GM23338 (cell line): ENCODE results near the gene SPINK13. TPM values are rescaled to one million over a fixed set of nuclear protein-coding genes. Genes with fewer than 3 reads are reported as not detected.

Experiments used
- ATAC-seq: fragments of 200-7000 bp; cut with Tn5 transposase; 3 replicates; pipeline ENCODE4 v1.9.1; 2020
- DNase-seq: peaks from one replicate; pipeline ENCODE4 v3.0.0-alpha.2; 2015; ENCODE audit warnings: low spot score
- H2AFZ ChIP-seq: fragments of 200-600 bp; sonication (generic); 2 replicates; pipeline ENCODE4 v1.8.0; 2016; ENCODE audit warnings: antibody characterized with exemption, mild to moderate bottlenecking, moderate library complexity
- H3F3A ChIP-seq: fragments of 200-600 bp; sonication (generic); replicated peaks from 2 replicates; pipeline ENCODE4 v1.8.0; 2017; ENCODE audit warnings: antibody characterized with exemption, mixed run types, low read depth
- H3K27ac ChIP-seq: fragments of 200-600 bp; sonication (generic); 2 replicates; pipeline ENCODE4 v1.6.1; 2016; ENCODE audit warnings: low read depth
- H3K27me3 ChIP-seq: fragments of 200-600 bp; sonication (generic); 2 replicates; pipeline ENCODE4 v1.8.0; 2016; ENCODE audit warnings: mild to moderate bottlenecking, mixed run types, moderate library complexity; ENCODE audit not compliant: insufficient read depth
- H3K36me3 ChIP-seq: fragments of 200-600 bp; sonication (generic); 2 replicates; pipeline ENCODE4 v1.8.0; 2016; ENCODE audit warnings: mild to moderate bottlenecking; ENCODE audit not compliant: insufficient read depth
- H3K4me1 ChIP-seq: fragments of 200-600 bp; sonication (generic); 2 replicates; pipeline ENCODE4 v1.8.0; 2016; ENCODE audit warnings: mild to moderate bottlenecking, moderate library complexity; ENCODE audit not compliant: insufficient read depth
- H3K4me2 ChIP-seq: fragments of 200-600 bp; sonication (generic); 2 replicates; pipeline ENCODE4 v1.7.1; 2017; ENCODE audit warnings: mixed run types
- H3K4me3 ChIP-seq: fragments of 200-600 bp; sonication (generic); 2 replicates; pipeline ENCODE4 v1.6.1; 2016; ENCODE audit warnings: mixed run types
- H3K79me2 ChIP-seq: fragments of 200-600 bp; sonication (generic); replicated peaks from 2 replicates; pipeline ENCODE4 v1.8.0; 2017; ENCODE audit warnings: mild to moderate bottlenecking; ENCODE audit not compliant: insufficient read depth
- H3K9me2 ChIP-seq: fragments of 200-600 bp; sonication (generic); 2 replicates; pipeline ENCODE4 v1.8.0; 2017; ENCODE audit not compliant: insufficient read depth
- H4K20me1 ChIP-seq: fragments of 200-600 bp; sonication (generic); replicated peaks from 2 replicates; pipeline ENCODE4 v1.8.0; 2017; ENCODE audit warnings: mild to moderate bottlenecking; ENCODE audit not compliant: insufficient read depth
- H3K27ac Mint-ChIP-seq: 2 replicates; pipeline ENCODE4 v1.8.0; 2020; ENCODE audit warnings: inconsistent platforms, mild to moderate bottlenecking, moderate library complexity, mixed read lengths
- H3K27me3 Mint-ChIP-seq: 3 replicates; pipeline ENCODE4 v1.8.0; 2022; ENCODE audit warnings: low read depth, mild to moderate bottlenecking, moderate library complexity, mixed read lengths, inconsistent platforms; ENCODE audit not compliant: insufficient read depth, poor library complexity
- H3K36me3 Mint-ChIP-seq: 3 replicates; pipeline ENCODE4 v1.8.0; 2021; ENCODE audit warnings: low read depth, mild to moderate bottlenecking, inconsistent platforms, moderate library complexity, mixed read lengths
- H3K4me1 Mint-ChIP-seq: 3 replicates; pipeline ENCODE4 v1.8.0; 2020; ENCODE audit warnings: mild to moderate bottlenecking, inconsistent platforms, mixed read lengths
- H3K4me3 Mint-ChIP-seq: 3 replicates; pipeline ENCODE4 v1.8.0; 2021; ENCODE audit warnings: moderate library complexity, mild to moderate bottlenecking, inconsistent platforms, mixed read lengths
- H3K9me3 Mint-ChIP-seq: 3 replicates; pipeline ENCODE4 v1.8.0; 2020; ENCODE audit warnings: moderate library complexity, mild to moderate bottlenecking, inconsistent platforms, mixed read lengths
- CREB1 ChIP-seq: fragments of 250-450 bp; sonication (Bioruptor Pico); IDR thresholded peaks from 2 replicates; pipeline ENCODE4 v1.5.0; 2020; ENCODE audit warnings: low read depth, mild to moderate bottlenecking, moderate library complexity
- ETS1 ChIP-seq: IDR thresholded peaks from 2 replicates; pipeline ENCODE4 v1.6.1; 2016; ENCODE audit warnings: antibody characterized with exemption
- EZH2 ChIP-seq: fragments of 200-600 bp; sonication (generic); IDR thresholded peaks from one replicate; pipeline ENCODE4 v1.8.0; 2017; ENCODE audit warnings: antibody characterized with exemption, mild to moderate bottlenecking, low read depth; ENCODE audit not compliant: unreplicated experiment
- EZH2phosphoT487 ChIP-seq: fragments of 200-600 bp; sonication (generic); IDR thresholded peaks from one replicate; pipeline ENCODE4 v1.8.1; 2018; ENCODE audit warnings: antibody characterized with exemption; ENCODE audit not compliant: unreplicated experiment
- JUNB ChIP-seq: IDR thresholded peaks from one replicate; pipeline ENCODE4 v1.6.1; 2016; ENCODE audit warnings: antibody characterized with exemption; ENCODE audit not compliant: unreplicated experiment
- NANOG ChIP-seq: IDR thresholded peaks from 2 replicates; pipeline ENCODE4 v1.6.1; 2016; ENCODE audit warnings: antibody characterized with exemption, borderline replicate concordance
- POLR2AphosphoS5 ChIP-seq: IDR thresholded peaks from 2 replicates; pipeline ENCODE4 v1.6.1; 2016; ENCODE audit warnings: antibody characterized with exemption, low read depth
- REST ChIP-seq: IDR thresholded peaks from one replicate; pipeline ENCODE4 v1.6.1; 2018; ENCODE audit warnings: antibody characterized with exemption; ENCODE audit not compliant: unreplicated experiment
- STAT1 ChIP-seq: IDR thresholded peaks from one replicate; pipeline ENCODE4 v1.6.1; 2016; ENCODE audit warnings: antibody characterized with exemption; ENCODE audit not compliant: unreplicated experiment
- ZNF114 ChIP-seq: fragments of 250-450 bp; sonication (Bioruptor Pico); IDR thresholded peaks from 2 replicates; pipeline ENCODE4 v1.5.0; 2020; ENCODE audit warnings: mild to moderate bottlenecking, moderate library complexity
- ZNF331 ChIP-seq: fragments of 250-450 bp; sonication (Bioruptor Pico); IDR thresholded peaks from 2 replicates; pipeline ENCODE4 v1.5.0; 2020; ENCODE audit warnings: low read depth, mild to moderate bottlenecking, moderate library complexity
- ZNF462 ChIP-seq: fragments of 250-450 bp; sonication (Bioruptor Pico); IDR thresholded peaks from 2 replicates; pipeline ENCODE4 v1.5.0; 2020; ENCODE audit warnings: mild to moderate bottlenecking, moderate library complexity
- polyA plus RNA-seq: library from polyadenylated mRNA; unstranded; fragments of >200 nt; fragmentation: Nextera tagmentation; extraction: Ambion mirVana; gene quantifications from 2 replicates; pipeline ENCODE4 v1.2.1, GENCODE V29; 2016
- total RNA-seq: library from RNA; depleted of rRNA; stranded (reverse); fragments of >200 nt; shearing (Covaris generic); gene quantifications from 2 replicates; pipeline ENCODE4 v1.2.3, GENCODE V29; 2014
- TF ChIP-seq, protein P1 (sequence below), 2 experiments: fragments of 200-600 bp in 1 of 2; sonication (generic) in 1 of 2; conservative IDR thresholded peaks; 2 replicates each; pipeline versions ENCODE4 v1.5.1 to v1.6.1; 2016 to 2017; ENCODE audit warnings: antibody characterized with exemption in 2 of 2, low read depth in 2 of 2, mild to moderate bottlenecking in 2 of 2, moderate library complexity in 1 of 2

Gene SPINK13
- total and polyA plus RNA-seq, 2 experiments from 2014 or later, result not detected

- TF ChIP-seq ZNF462 (CRISPR knock-in tag), result no peak
These were observed 30.2 kb upstream of the SPINK13 start, which contains the start of gene MARCOL (continued) for GRCh38 chr5:148238418-148238794.

- Histone ChIP-seq H3K4me1 (no peaks in the 10 kb centered on the region), H3K79me2 (no peaks in the 10 kb centered on the region), H3K27me3 (no peaks in the 10 kb centered on the region), H3K9me2 (no peaks in the 10 kb centered on the region), H4K20me1 (no peaks in the 10 kb centered on the region), H3K36me3 (peaks cover 4% of the 10 kb centered on the region; the same call in 1 of the 2 replicates), H3K27ac (no peak overlapping the region), H2AFZ (no peak overlapping the region), H3K4me3 (no peak overlapping the region), H3K4me2 (no peak overlapping the region), H3F3A (no peaks in the 10 kb centered on the region)
- Mint-ChIP-seq H3K27me3 (no peaks in the 10 kb centered on the region), H3K36me3 (no peaks in the 10 kb centered on the region; the same call in 2 of the 3 replicates), H3K4me3 (no peak overlapping the region), H3K4me1 (no peaks in the 10 kb centered on the region), H3K27ac (no peak overlapping the region), H3K9me3 (peaks cover 6% of the 10 kb centered on the region; the same call in 2 of the 3 replicates)
- DNase-seq, result no peak
- ATAC-seq, result no peak
- TF ChIP-seq ZNF114 (CRISPR knock-in tag), result no peak
- TF ChIP-seq ETS1, result no peak
- no peak for TF ChIP-seq JUNB
- no peak for TF ChIP-seq CREB1 (CRISPR knock-in tag)
- TF ChIP-seq POLR2AphosphoS5, result no peak
- TF ChIP-seq, protein P1, sequence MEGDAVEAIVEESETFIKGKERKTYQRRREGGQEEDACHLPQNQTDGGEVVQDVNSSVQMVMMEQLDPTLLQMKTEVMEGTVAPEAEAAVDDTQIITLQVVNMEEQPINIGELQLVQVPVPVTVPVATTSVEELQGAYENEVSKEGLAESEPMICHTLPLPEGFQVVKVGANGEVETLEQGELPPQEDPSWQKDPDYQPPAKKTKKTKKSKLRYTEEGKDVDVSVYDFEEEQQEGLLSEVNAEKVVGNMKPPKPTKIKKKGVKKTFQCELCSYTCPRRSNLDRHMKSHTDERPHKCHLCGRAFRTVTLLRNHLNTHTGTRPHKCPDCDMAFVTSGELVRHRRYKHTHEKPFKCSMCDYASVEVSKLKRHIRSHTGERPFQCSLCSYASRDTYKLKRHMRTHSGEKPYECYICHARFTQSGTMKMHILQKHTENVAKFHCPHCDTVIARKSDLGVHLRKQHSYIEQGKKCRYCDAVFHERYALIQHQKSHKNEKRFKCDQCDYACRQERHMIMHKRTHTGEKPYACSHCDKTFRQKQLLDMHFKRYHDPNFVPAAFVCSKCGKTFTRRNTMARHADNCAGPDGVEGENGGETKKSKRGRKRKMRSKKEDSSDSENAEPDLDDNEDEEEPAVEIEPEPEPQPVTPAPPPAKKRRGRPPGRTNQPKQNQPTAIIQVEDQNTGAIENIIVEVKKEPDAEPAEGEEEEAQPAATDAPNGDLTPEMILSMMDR (conservative IDR thresholded peaks at IDR 0.05; ENCODE audit: low read depth in 2 of 2), result no peak
- TF ChIP-seq REST, result no peak
- no peak for TF ChIP-seq EZH2
- no peak for TF ChIP-seq EZH2phosphoT487
- TF ChIP-seq ZNF331 (CRISPR knock-in tag), result no peak
- no peak for TF ChIP-seq NANOG
- TF ChIP-seq STAT1, result no peak
These were observed 19.7 kb upstream of the SPINK13 start for GRCh38 chr5:148248894-148249293.
